GM18517 (cell line): ENCODE results near the gene LGALS3BP.
"Not testable (repeated sequence)": the region's sequence is repeated elsewhere in the genome, so short reads cannot be mapped to it uniquely, and the experiment has no call there.

ENCODE experiments used
- ATAC-seq: cut with Tn5 transposase; IDR thresholded peaks from one replicate; pipeline ENCODE4 v1.9.1; 2021; ENCODE audit warnings: mild to moderate bottlenecking, moderate library complexity; ENCODE audit not compliant: unreplicated experiment

Gene LGALS3BP

DNA sequence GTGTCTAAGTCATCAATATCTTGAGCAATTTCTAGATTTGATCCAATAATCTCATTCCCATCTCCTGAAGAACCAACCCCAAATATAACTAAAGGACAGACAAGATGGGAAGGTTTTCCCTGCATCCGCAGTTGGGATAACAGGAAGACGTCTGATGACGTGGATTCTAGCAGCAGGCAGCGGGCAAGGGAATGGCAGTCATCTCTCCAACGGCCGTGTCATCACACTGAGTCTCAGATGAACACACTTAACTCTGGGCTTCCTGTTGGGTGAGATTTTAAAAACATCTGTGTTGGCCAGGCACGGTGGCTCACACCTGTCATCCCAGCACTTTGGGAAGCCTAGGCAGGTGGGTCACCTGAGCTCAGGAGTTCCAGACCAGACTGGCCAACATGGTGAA, 33.6 kb downstream of the LGALS3BP start:
- ATAC-seq: no peak

DNA sequence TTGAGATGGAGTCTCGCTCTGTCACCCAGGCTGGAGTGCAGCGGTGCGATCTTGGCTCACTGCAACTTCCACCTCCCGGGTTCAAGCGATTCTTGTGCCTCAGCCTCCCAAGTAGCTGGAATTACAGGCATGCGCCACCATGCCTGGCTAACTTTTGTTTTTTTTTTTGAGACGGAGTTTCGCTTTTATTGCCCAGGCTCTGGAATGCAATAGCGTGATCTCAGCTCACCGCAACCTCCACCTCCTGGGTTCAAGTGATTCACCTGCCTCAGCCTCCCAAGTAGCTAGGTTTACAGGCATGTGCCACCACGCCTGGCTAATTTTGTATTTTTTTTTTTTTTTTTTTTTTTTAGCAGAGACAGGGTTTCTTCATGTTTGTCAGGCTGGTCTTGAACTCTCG, 34.3 kb downstream of the LGALS3BP start:
- not testable (repeated sequence) for ATAC-seq

DNA sequence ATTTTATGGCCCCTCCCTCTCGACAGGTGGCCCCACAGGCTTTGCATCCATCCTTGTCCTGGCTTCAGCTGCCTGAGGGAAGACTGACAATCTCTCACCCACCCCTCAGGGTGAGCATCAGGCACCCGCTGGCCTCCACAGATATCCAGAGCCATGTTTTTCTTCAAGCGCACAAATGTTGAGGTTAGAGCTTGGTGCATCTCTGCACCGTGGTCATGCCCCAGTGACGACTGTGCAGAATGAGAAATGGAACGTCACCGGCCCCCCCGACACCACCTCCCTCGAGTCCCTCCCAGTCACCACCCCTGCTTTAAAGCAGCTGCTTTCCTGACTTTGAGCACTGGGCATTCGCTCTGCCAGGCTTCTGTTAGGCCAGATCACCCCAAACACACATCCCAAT, 34.8 kb downstream of the LGALS3BP start:
- ATAC-seq: no peak

DNA sequence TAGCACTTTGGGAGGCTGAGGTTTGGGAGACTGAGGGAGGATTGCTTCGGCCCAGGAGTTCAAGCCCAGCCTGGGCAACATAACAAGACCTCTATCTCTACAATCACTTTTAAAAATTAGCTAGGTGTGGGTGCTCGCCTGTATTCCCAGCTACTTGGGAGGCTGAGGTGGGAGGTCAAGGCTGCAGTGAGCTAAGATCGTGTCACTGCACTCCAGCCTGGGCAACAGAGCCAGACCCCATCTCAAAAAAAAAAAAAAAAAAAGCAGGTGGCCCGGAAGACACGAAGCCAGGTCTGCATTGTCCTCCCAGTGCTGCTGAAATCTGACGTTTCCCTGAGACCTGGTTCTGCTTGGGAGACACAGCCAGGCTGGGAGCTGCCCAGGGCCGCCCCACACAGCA, 35.7 kb downstream of the LGALS3BP start:
- ATAC-seq: no peak

DNA sequence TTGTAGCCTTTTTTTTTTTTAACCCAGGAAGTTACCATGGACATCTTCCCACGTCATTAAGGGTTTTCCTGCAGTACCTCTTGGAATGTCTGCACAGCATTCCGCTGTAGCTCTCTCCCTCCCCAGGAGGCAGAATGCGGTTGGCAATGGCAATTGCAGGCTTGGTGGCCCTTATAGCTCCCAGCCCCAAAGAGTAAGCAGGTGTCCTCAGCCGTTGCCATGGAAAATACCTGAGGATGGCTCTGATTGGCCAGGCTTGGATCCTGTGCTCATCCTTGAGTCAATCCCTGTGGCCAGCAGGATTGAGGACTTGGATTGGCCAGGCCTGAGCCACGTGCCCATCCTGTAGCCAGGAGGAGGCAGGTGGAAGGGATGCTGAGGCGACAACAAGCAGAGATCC, 39.0 kb downstream of the LGALS3BP start:
- no peak for ATAC-seq

DNA sequence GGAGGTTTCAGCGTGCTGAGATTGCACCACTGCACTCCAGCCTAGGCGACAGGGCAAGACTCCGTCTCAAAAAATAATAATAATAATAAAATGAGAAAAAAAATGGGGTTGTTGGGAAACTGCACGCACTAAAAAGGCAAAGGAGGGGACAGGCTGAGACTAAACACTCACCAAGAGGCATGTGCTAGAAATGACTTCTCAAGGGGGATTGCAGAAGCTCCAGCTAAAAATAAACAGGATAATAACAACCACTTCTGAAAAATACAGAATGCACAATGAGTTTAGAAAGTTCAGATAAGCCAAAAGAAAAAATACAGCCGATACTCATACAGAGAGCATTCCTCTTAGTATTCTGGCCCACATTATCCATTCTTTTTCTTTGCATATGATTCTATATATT, 39.5 kb downstream of the LGALS3BP start:
- ATAC-seq: no peak

DNA sequence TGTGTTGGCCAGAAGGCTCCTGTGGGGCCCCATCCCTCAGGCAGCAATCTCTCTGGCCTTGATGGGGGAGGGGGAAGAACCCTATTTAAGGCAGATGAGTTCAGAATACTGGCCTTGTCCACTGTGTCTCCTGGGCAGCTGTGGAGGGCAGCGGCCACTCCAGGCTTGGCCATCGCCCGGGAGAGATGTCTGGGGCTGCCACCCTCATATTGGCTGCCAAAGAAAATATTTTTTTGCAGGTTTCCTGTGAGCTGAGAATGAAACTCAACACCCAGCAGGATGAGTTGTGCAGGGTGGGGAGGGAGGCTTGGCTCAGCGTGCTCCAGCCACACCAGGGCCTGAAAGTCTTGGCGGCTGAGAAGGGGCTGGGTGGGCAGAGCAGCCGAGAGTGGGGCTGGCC, 40.1 kb downstream of the LGALS3BP start:
- no peak for ATAC-seq

DNA sequence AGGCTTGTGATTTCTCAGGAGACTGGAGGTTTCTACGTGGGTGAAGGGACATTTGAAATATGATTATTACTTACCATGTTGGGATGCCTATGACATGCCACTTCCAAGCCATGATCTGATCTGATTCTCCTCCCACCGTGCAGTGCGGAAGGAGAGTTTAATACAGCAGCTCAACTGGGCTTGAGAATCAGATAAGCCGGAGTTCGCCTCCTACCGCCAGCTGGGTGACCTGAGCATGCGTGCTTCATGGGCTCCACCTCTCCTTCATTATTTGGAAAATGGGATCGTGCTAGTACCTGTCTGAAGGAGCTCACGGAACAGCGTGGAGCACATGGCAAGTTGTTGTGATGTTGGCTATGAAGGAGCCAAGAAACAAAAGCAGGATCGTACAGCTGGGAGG, 42.2 kb downstream of the LGALS3BP start:
- no peak for ATAC-seq

DNA sequence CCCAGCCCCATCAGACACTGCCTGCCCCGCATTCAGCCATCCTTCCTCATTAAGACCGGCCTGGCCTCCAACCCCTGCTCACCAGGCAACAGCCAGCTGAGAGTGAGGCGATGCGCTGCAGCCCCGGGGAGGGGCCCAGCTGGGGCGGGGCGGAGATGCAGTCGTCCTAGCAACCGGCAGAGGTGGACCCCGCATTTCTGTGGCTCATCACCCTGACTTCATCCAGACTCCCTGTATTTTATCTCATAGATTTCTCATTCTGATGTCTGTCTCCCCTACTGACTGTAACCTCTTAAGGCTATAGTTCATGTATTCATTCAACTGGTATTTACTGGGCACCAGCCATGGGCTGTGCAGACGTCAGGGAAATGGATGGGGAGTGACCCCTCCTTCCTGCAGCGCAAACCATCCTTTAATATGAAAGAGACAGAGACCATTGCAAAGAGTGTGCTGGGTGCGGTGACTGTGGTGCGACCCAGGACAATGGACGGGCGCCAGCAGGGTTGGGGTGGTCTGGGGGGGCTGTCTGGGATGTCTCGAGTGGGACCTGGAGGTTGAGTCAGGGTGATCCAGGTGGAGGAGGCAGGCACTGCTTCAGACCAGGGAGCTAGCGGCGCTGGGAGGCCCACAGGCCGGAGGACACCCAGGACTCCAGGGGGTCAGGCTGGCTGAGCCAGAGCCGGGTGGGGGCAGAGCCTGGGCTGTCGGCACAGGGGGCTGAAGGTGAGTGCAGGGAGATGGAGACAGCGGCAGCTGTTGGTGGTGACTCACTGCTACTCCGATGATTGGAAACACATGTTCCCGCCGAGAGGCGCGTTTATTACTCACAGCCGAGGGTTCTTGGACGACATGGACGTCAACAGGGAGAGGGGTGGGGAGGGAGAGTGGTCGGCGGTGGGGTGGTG, 44.1 kb downstream of the LGALS3BP start:
- no peak for ATAC-seq

DNA sequence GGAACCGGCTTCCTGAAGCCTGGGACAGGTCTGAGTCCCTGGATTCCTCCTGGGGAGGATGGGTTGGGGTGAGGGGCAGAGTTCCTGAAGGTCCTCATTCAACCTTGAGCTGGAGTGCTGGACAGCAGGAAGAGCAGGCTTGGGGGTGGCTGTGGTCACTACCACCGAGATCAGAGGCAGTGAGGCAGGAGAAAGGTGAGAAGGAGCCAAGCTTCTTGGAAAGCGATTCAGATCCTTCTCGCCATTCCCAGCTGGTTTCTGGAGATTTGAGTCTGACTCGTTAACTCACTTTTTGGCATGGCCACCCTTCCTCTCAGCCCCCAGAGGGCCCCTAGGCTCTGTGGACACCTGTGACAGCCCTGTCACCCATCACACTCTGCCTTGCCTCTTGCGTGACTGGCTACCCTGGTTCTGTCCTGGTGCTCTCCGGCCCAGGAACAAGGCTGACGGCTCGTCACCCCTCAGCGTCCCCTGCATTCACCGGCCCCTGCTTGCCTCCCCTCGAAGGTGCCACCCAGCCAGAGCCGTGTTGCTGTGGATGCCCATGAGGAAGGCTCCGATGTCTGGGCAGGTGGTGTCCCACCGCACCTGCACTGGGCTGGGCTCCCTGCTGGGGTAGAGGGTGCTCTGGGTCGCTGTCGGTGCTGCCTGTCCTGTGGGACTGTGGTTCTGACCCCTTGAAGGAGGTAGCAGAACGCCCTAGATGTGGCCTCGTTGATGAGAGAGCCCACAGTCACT, 44.9 kb downstream of the LGALS3BP start:
- ATAC-seq: no peak

DNA sequence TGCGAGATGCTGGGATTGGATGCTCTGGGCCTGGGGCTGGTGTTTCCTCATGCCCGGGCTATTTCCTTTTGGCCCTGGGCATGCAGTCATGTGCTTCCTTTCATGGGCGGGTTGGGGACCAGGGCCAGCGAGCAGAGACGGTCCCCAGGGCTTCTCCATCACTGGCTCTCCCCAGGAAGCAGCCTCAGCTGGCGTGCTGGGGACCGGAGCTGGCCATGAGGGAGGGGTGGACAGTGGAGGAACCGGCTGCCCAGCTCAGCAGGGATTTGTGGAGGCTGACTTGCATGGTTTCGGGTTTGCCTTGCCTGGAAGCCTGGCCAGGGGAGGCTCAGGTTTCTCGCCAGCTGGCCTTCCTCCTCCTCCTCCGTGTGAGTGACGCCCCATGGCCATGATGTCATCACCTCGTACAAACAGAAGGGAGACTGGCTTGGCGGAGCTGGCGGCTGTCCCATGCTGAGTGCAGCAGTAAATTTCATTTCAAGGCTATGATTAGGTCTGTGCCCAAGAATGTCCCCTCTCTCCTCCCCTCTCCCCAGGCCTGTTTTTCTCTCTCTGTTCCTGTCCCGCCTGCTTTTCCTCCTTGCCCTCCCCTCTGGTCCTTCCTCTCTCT, 45.7 kb downstream of the LGALS3BP start:
- ATAC-seq: no peak

DNA sequence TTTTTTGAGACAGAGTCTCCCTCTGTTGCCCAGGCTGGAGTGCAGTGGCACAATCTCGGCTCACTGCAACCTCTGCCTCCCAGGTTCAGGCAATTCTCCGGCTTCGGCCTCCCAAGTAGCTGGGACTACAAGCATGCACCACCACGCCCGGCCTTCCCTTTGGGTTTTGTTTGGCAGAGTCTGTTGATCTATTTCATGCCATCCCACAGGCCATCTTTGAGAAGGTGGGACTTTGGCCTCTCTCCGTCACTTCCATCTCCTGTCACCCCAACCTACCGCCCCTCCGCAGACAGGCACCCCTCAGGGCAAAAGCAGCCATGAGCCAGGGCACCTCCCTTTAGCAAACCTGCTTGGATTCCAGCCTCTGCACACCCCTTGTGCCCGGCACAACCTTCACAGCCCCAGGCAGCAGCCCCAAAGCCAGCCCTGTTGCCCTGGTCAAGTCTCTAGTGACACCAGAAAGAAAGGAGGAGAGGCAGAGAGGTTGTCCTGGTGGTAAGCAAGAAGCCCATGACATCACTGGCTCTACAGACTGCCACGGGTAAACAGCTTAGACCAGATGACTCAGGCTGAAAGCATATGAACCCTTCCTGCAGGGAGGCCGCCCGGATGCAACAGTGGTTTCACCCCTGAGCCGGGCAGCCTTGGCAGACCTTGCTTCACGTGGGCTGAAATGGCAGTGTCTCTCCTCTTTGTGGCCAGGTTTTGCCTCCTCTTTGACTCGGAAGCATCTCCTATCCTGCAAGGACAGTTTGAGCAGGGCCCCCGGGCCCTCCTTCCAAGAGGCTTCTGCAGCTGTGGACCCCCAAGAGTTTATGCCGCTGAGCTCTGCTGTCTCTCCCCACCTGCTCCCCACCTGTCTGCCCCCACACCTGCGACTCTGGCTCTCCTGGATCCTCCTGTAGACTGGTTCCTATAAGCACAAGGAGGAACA, 46.4 kb downstream of the LGALS3BP start:
- no peak for ATAC-seq

DNA sequence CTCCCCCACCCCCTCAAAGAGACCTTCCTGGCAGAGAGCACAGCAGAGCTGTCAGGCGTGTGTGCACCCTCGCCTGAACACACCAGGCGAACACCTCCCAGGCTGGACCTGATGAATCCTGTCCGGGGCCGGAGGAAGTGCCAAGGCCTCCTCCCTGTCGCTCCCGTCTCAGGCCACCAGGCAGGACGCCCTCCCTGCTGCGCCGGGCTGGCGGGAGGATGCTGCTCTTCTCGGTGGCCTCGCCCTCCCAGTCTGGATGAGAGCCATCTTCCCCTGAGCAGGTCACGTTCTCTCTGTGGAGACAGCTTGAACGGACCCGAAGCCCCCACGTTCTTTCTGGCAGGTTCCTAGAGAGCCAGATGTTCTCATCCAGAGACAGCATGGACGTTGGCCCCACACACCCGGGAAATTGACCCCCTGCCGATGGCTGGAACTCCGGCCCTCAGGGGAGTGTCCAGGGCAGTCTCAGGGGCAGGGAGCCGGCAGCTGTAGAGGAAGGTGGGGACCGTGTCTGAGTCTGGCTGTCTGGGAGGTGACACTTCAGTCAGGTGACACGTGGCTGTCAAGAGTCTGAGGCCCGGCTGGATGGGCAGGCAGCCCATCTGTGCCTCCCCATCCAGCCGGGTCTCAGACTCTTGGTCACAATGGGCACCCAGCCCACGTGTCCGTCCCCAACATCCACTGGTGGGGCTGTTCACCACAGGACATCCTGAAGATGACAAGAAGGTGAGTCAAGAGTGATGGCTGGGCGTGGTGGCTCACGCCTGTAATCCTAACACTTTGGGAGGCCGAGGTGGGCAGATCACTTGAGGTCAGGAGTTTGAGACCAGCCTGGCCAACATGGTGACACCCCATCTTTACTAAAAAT, 49.6 kb downstream of the LGALS3BP start:
- no peak for ATAC-seq

DNA sequence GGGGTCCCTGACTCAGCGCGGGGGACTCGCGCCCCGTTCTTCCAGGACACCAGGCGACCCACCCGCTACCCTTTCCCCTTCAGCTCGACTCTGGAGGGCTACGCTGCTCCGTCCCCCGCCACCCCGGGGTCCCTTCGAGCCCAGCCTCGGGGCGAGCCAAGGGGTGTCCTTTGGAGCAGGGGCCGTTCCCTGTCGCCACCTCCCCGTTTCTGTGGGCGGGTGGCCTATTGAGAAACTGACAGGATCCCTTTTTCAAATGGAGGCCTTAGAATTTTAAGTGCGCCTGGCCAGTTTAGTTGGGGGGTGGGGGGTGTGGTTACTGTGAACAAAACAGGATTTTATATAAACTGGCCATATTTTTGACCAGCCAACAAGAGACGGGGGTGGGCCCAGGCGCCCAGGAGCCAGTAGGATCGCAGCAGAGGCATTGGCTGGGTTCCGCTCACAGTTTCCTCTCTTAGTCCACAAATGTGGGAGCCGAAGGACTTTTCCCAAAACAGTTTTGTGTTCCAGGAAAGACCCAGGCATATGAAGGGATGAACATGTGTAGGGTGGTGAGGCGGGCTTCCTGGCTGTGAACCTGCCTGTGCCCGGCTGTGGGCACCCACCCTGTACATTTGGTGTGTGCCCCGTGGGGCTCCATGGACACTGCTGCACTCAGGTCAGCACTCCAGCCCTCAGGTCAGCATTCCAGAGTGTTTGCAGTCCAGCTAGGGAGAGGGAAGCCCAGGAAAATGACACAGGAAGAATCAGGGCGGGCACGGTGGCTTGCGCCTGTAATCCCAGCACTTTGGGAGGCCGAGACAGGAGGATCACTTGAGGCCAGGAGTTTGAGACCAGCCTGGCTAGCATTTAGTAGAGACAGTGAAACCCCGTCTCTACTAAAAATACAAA, 53.8 kb downstream of the LGALS3BP start:
- ATAC-seq: no peak

DNA sequence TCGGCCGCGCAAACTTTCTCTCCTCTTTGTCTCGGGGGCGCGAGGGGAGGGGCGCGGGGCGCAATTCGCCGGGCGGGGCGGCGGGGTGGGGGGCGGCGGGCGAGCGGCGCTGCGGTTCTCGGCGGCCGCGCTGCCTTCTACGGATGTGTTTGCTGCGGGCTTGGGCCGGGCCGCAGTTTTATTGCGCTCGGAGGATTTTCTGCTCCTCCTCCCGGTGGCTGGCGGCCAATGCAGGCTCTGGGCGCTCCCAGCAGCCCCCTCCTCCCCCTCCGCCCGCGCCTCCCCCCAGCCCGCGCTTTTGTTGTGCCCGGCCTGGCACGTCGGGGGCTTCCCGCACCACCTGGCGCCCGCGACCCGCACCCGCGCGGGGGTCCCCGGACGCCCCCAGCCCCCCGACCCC, 54.5 kb downstream of the LGALS3BP start, which contains the start of gene TIMP2:
Gene TIMP2 (minus strand): TSS at position 154 of the 400 bp plus-strand sequence. CDS start 299 bp downstream, outside the sequence.
- no peak for ATAC-seq

DNA sequence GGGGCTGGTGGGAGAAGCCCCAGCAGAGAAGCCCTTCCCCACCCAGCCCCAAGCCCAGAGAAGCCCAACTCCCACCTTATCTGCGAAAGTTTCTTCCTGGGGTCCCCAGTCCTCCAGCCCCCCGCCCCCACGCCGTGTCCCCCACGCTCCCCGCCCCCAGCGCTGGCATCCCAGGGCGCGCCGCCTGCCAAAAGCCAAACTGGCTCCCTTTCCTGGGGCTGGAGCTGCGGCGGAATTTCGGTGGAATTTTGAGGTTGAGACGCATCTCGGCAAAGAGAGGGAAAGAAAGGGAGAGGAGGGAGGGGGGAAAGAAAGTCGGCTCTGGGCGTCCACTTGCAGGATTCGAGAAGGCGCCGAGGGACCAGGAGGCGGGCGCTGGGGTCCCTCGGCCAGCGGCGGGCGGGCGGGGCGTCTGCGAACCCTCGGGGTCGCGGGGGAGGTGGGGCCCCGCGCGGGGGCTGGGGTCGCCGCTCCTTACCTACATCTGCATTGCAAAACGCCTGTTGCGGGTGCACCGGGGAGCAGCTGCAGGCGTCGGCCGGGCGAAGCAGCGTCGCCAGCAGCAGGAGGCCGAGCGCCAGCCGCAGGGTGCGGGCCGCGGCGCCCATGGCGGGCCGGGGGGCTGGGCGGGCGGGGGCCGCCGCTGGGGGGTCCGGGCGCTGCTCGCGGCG, 55.1 kb downstream of the LGALS3BP start:
- no peak for ATAC-seq

DNA sequence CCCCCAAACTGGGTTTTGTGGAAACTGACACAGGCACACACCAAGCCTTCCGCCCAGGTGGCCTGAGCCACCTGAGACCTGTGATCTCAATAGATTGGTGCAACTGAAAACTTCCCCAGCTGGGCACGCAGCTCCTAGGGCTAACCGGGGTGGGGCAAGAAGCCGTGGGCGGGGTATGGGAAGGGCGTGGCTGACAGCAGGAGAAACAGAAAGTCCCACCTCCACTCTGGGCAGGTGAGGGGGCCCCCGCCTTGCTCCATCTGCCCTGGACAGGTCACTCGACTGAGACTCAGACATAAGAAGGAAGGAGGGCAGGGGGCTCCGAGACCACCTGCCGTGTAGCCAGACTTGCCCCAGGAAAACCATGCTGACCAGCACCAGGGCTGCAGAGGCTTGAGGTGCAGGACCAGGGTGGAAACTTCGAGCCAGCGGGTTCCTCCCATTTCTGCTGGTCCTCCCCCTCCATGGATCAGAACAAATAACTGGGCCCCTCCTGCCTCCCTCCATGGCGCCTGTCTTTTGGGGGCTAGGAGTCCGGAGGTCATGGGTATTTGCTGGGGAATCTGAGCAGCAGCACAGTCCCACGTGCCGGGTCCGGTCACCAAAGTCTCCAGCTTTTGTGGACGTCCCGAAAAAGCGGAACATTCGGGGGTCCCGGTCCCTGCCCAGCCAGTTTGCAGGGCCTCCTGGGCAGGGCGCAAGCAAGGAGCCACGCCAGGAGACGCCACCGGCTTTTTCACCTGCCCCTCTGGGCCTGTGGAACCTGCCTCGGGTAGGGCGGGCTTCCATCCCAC, 55.9 kb downstream of the LGALS3BP start:
- ATAC-seq: no peak
